H9 (cell line): ENCODE results near the gene DPH2. TPM values are rescaled to one million over a fixed set of nuclear protein-coding genes. Genes with fewer than 3 reads are reported as not detected.

Experiments used
- DNase-seq: peaks from one replicate; pipeline ENCODE4 v3.0.0-alpha.2; 2017
- H2AFZ ChIP-seq: one replicate; pipeline ENCODE4 v1.6.1; 2013; ENCODE audit warnings: mild to moderate bottlenecking, low read length, control low read depth, moderate library complexity
- H2AK5ac ChIP-seq: 2 replicates; pipeline ENCODE4 v1.6.1; 2013; ENCODE audit warnings: low read length, control low read depth, mixed read lengths; ENCODE audit not compliant: insufficient read length
- H2BK120ac ChIP-seq: one replicate; pipeline ENCODE4 v1.6.1; 2013; ENCODE audit warnings: low read depth, mild to moderate bottlenecking, low read length, control low read depth, inconsistent platforms; ENCODE audit not compliant: poor library complexity, severe bottlenecking
- H2BK12ac ChIP-seq: 2 replicates; pipeline ENCODE4 v1.6.1; 2013; ENCODE audit warnings: low read length, control low read depth, mixed read lengths, low read depth; ENCODE audit not compliant: insufficient read length
- H2BK15ac ChIP-seq: 2 replicates; pipeline ENCODE4 v1.6.1; 2013; ENCODE audit warnings: low read depth, low read length, control low read depth
- H2BK20ac ChIP-seq: one replicate; pipeline ENCODE4 v1.6.1; 2013; ENCODE audit warnings: low read depth, mild to moderate bottlenecking, low read length, control low read depth, inconsistent platforms; ENCODE audit not compliant: poor library complexity, severe bottlenecking
- H2BK5ac ChIP-seq: 2 replicates; pipeline ENCODE4 v1.6.1; 2013; ENCODE audit warnings: low read length, control low read depth, mixed read lengths; ENCODE audit not compliant: insufficient read length
- H3K14ac ChIP-seq: 2 replicates; pipeline ENCODE4 v1.6.1; 2013; ENCODE audit warnings: low read length, control low read depth; ENCODE audit not compliant: insufficient read depth
- H3K18ac ChIP-seq: 2 replicates; pipeline ENCODE4 v1.6.1; 2013; ENCODE audit warnings: low read depth, mild to moderate bottlenecking, mixed read lengths, low read length, control low read depth; ENCODE audit not compliant: insufficient read length
- H3K23ac ChIP-seq: 2 replicates; pipeline ENCODE4 v1.6.1; 2013; ENCODE audit warnings: low read length, control low read depth, mixed read lengths, low read depth; ENCODE audit not compliant: insufficient read length
- H3K23me2 ChIP-seq: 2 replicates; pipeline ENCODE4 v1.6.1; 2013; ENCODE audit warnings: low read depth, mild to moderate bottlenecking, mixed read lengths, low read length, control low read depth; ENCODE audit not compliant: insufficient read length, poor library complexity, severe bottlenecking
- H3K27ac ChIP-seq: 2 replicates; pipeline ENCODE4 v1.5.1; 2013; ENCODE audit warnings: low read length, control low read depth, mixed read lengths, low read depth; ENCODE audit not compliant: insufficient read length
- H3K27me3 ChIP-seq: 2 replicates; pipeline ENCODE4 v1.6.1; 2013; ENCODE audit warnings: low read length, control low read depth, inconsistent platforms; ENCODE audit not compliant: insufficient read depth
- H3K4ac ChIP-seq: 2 replicates; pipeline ENCODE4 v1.6.1; 2013; ENCODE audit warnings: low read depth, mild to moderate bottlenecking, control low read depth, inconsistent platforms, low read length, moderate library complexity
- H3K4me1 ChIP-seq: 2 replicates; pipeline ENCODE4 v1.6.1; 2013; ENCODE audit warnings: low read length, control low read depth, inconsistent platforms; ENCODE audit not compliant: insufficient read depth
- H3K4me2 ChIP-seq: 2 replicates; pipeline ENCODE4 v1.6.1; 2013; ENCODE audit warnings: low read length, control low read depth, mixed read lengths; ENCODE audit not compliant: insufficient read length, insufficient read depth
- H3K56ac ChIP-seq: 2 replicates; pipeline ENCODE4 v1.6.1; 2013; ENCODE audit warnings: low read depth, mild to moderate bottlenecking, mixed read lengths, low read length, control low read depth; ENCODE audit not compliant: insufficient read length
- H3K79me1 ChIP-seq: 2 replicates; pipeline ENCODE4 v1.6.1; 2013; ENCODE audit warnings: low read depth, mild to moderate bottlenecking, moderate library complexity, low read length, control low read depth, inconsistent platforms; ENCODE audit not compliant: insufficient read depth, poor library complexity, severe bottlenecking
- H3K79me2 ChIP-seq: 2 replicates; pipeline ENCODE4 v1.6.1; 2013; ENCODE audit warnings: low read length, control low read depth, inconsistent platforms; ENCODE audit not compliant: insufficient read depth
- H3K9ac ChIP-seq: 2 replicates; pipeline ENCODE4 v1.6.1; 2013; ENCODE audit warnings: low read length, control low read depth, mixed read lengths; ENCODE audit not compliant: insufficient read length; ENCODE audit errors: extremely low read depth
- H3K9me3 ChIP-seq: one replicate; pipeline ENCODE4 v1.6.1; 2013; ENCODE audit warnings: low read depth, low read length, inconsistent platforms; ENCODE audit not compliant: control insufficient read depth
- H3T11ph ChIP-seq: one replicate; pipeline ENCODE4 v1.6.1; 2013; ENCODE audit warnings: mild to moderate bottlenecking, low read length, control low read depth, inconsistent platforms
- H4K20me1 ChIP-seq: one replicate; pipeline ENCODE4 v1.6.1; 2013; ENCODE audit not compliant: control insufficient read depth, insufficient read length, insufficient read depth
- H4K5ac ChIP-seq: 2 replicates; pipeline ENCODE4 v1.6.1; 2013; ENCODE audit warnings: low read depth, mild to moderate bottlenecking, mixed read lengths, low read length, control low read depth; ENCODE audit not compliant: insufficient read length
- H4K8ac ChIP-seq: replicated peaks from 2 replicates; pipeline ENCODE4 v1.6.1; 2013; ENCODE audit warnings: low read length, control low read depth, mixed read lengths, low read depth; ENCODE audit not compliant: insufficient read length
- H4K91ac ChIP-seq: 2 replicates; pipeline ENCODE4 v1.6.1; 2013; ENCODE audit warnings: low read depth, mild to moderate bottlenecking, moderate library complexity, mixed read lengths, low read length, control low read depth; ENCODE audit not compliant: insufficient read length
- H3K27ac Mint-ChIP-seq, 3 experiments: 2 replicates in 2 of 3; 3 replicates in 1 of 3; pipeline ENCODE4 v1.8.0; 2020 to 2021; ENCODE audit warnings: mixed read lengths in 3 of 3, mild to moderate bottlenecking in 1 of 3, moderate library complexity in 1 of 3
- H3K27me3 Mint-ChIP-seq: 2 replicates; pipeline ENCODE4 v1.8.0; 2021; ENCODE audit warnings: low read depth, mild to moderate bottlenecking, moderate library complexity, mixed read lengths
- H3K36me3 Mint-ChIP-seq, 3 experiments: 2 replicates in 2 of 3; 3 replicates in 1 of 3; pipeline ENCODE4 v1.8.0; 2020 to 2021; ENCODE audit warnings: low read depth in 3 of 3, mixed read lengths in 3 of 3; ENCODE audit not compliant: insufficient read depth in 1 of 3
- H3K4me1 Mint-ChIP-seq, 2 experiments: 2 replicates each; pipeline ENCODE4 v1.8.0; 2020; ENCODE audit warnings: mixed read lengths in 2 of 2
- H3K4me3 Mint-ChIP-seq, 2 experiments: 2 replicates in 1 of 2; 3 replicates in 1 of 2; pipeline ENCODE4 v1.8.0; 2020 to 2021; ENCODE audit warnings: mild to moderate bottlenecking in 2 of 2, mixed read lengths in 2 of 2, moderate library complexity in 1 of 2
- H3K9me3 Mint-ChIP-seq, 2 experiments: 2 replicates in 1 of 2; 3 replicates in 1 of 2; pipeline ENCODE4 v1.8.0; 2020; ENCODE audit warnings: mild to moderate bottlenecking in 2 of 2, mixed read lengths in 2 of 2, moderate library complexity in 1 of 2
- WGBS: extraction: QIAGEN DNeasy Blood & Tissue Kit; methylation state at CpG from one replicate; pipeline ENCODE4 v1.1.7; 2013; ENCODE audit warnings: missing lambda C conversion rate, low lambda C conversion rate, mixed read lengths; ENCODE audit not compliant: insufficient read length; ENCODE audit errors: extremely low coverage; 5-methylcytosine and 5-hydroxymethylcytosine counted together
- total RNA-seq: library from RNA; stranded (reverse); gene quantifications from 2 replicates; pipeline ENCODE4 v1.2.1, GENCODE V29; 2021
- TF ChIP-seq, protein P1 (sequence below): fragments of 200-600 bp; sonication (generic); conservative IDR thresholded peaks from 3 replicates; pipeline ENCODE4 v1.8.0; 2021; ENCODE audit warnings: antibody characterized with exemption, mild to moderate bottlenecking

The DPH2 gene
- total RNA-seq, 1 experiment from 2014 or later = 74.4 TPM

DNA sequence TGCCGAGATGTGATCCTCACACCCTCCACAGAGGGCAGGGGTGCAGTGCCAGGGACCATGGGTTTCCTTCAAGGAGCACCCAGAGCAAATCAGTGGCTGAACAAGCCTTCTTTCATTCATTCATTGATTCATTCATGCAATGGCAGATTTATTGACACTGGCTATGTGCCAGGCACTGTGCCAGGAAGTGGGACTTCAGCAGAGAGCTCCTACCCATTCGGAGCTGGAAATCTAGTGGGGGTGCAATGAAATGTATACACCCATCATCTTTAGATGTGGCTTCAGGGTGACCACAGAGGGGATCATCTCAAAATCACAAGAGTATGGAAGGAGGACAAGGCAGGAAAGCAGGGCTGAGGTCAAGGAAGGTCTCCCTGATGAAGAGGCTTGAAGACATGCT is 42.6 kb downstream of the DPH2 start:
- no peaks in the 10 kb centered on the region; the same call in 1 of the 2 replicates for H3K27me3 Mint-ChIP-seq

More for the DNA sequence above, 42.6 kb downstream of the DPH2 start:
- Histone ChIP-seq H3K4ac (no peak overlapping the region), H3K9ac (no peak overlapping the region), H2BK15ac (no peak overlapping the region), H3K18ac (no peak overlapping the region), H3K9me3 (no peaks in the 10 kb centered on the region), H2BK20ac (no peak overlapping the region), H3K4me2 (no peak overlapping the region), H2BK5ac (no peak overlapping the region), H3K4me1 (peaks cover 3% of the 10 kb centered on the region; the same call in 1 of the 2 replicates), H4K91ac (no peak overlapping the region), H3K23me2 (no peaks in the 10 kb centered on the region), H3K27ac (no peak overlapping the region), H3K56ac (no peak overlapping the region), H2BK12ac (no peak overlapping the region), H2AK5ac (no peak overlapping the region), H3K23ac (no peak overlapping the region), H3K27me3 (no peaks in the 10 kb centered on the region), H2BK120ac (no peak overlapping the region), H3T11ph (no peak overlapping the region), H4K8ac (no peak overlapping the region), H3K14ac (no peak overlapping the region), H4K20me1 (no peaks in the 10 kb centered on the region), H3K79me1 (no peaks in the 10 kb centered on the region), H3K79me2 (no peaks in the 10 kb centered on the region), H2AFZ (no peak overlapping the region), H4K5ac (no peak overlapping the region)
- Mint-ChIP-seq H3K4me1 (peaks cover 15 to 31% of the 10 kb centered on the region in 2 experiments), H3K4me3 (no peak overlapping the region), H3K27ac (peak overlapping the region in 1 of 3 experiments; percentile 28; a peak in 1 of 7 replicates), H3K9me3 (no peaks in the 10 kb centered on the region), H3K36me3 (peaks cover 8 to 16% (median 12%) of the 10 kb centered on the region in 3 experiments; a peak in 6 of 7 replicates)
- TF ChIP-seq, protein P1, sequence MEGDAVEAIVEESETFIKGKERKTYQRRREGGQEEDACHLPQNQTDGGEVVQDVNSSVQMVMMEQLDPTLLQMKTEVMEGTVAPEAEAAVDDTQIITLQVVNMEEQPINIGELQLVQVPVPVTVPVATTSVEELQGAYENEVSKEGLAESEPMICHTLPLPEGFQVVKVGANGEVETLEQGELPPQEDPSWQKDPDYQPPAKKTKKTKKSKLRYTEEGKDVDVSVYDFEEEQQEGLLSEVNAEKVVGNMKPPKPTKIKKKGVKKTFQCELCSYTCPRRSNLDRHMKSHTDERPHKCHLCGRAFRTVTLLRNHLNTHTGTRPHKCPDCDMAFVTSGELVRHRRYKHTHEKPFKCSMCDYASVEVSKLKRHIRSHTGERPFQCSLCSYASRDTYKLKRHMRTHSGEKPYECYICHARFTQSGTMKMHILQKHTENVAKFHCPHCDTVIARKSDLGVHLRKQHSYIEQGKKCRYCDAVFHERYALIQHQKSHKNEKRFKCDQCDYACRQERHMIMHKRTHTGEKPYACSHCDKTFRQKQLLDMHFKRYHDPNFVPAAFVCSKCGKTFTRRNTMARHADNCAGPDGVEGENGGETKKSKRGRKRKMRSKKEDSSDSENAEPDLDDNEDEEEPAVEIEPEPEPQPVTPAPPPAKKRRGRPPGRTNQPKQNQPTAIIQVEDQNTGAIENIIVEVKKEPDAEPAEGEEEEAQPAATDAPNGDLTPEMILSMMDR = no peak
- DNase-seq = no peak
- WGBS = no CpG with 5 or more reads among the region's 2 CpGs
